Activated CD8-positive, alpha-beta memory T cell treated with anti-CD3 and anti-CD28 coated beads, Interleukin-2, amount 10 ng/mL, durations not matched to agents 7 days and 5 days (primary cell): ENCODE measurements around the gene ADRA2B. TPM values are rescaled to one million over a fixed set of nuclear protein-coding genes. Genes with fewer than 3 reads are reported as not detected.

Experiments
- ATAC-seq: fragments of 150-1000 bp; cut with Tn5 transposase; one replicate; pipeline ENCODE4 v1.10.0; 2021; ENCODE audit warnings: moderate library complexity
- CTCF ChIA-PET: fragments of 350-600 bp; sonication (Branson Sonifier 250); formaldehyde crosslinking; loops from one replicate; lab custom pipeline; 2021; ENCODE audit warnings: antibody characterized with exemption; lab: Charles Lee
- DNase-seq: peaks from one replicate; pipeline ENCODE4 v3.0.0-alpha.2; 2020
- H3K27ac Mint-ChIP-seq: one replicate; pipeline ENCODE4 v1.8.0; 2021; ENCODE audit warnings: mild to moderate bottlenecking, mixed read lengths
- H3K27me3 Mint-ChIP-seq: one replicate; pipeline ENCODE4 v1.8.0; 2021; ENCODE audit warnings: mixed read lengths
- H3K36me3 Mint-ChIP-seq: one replicate; pipeline ENCODE4 v1.8.0; 2021; ENCODE audit warnings: mild to moderate bottlenecking, mixed read lengths
- H3K4me1 Mint-ChIP-seq: one replicate; pipeline ENCODE4 v1.8.0; 2021; ENCODE audit warnings: mixed read lengths
- H3K4me3 Mint-ChIP-seq: one replicate; pipeline ENCODE4 v1.8.0; 2021; ENCODE audit warnings: mild to moderate bottlenecking, moderate library complexity, mixed read lengths
- H3K9me3 Mint-ChIP-seq: one replicate; pipeline ENCODE4 v1.8.0; 2022; ENCODE audit warnings: low read depth, mixed read lengths
- total RNA-seq, 2 experiments: library from RNA; stranded (reverse); gene quantifications; one replicate each; pipeline ENCODE4 v1.2.3, GENCODE V29; 2021

ADRA2B gene
- total RNA-seq, 2 experiments from 2014 or later = 0.09 to 0.15 TPM

- peak overlapping the region; percentile 90 for H3K27ac Mint-ChIP-seq
- peaks cover 64% of the 10 kb centered on the region for H3K4me1 Mint-ChIP-seq
- H3K36me3 Mint-ChIP-seq = peaks cover 7% of the 10 kb centered on the region
- ATAC-seq (peak; percentile 40), DNase-seq (peak; percentile 83)
- CTCF ChIA-PET = interaction anchor here (1.3 to 27.2 kb wide), 2 partner anchors 12 to 18 kb away, joined by 7 to 675 read pairs; partner anchors contain the start of genes ASTL and DUSP2
- H3K9me3 Mint-ChIP-seq = peaks cover 5% of the 10 kb centered on the region
- no peak overlapping the region for H3K4me3 Mint-ChIP-seq
- no peaks in the 10 kb centered on the region for H3K27me3 Mint-ChIP-seq
Measured at GRCh38 chr2:96156011-96156820, 39.8 kb upstream of the ADRA2B start.

- Mint-ChIP-seq H3K27me3 (no peaks in the 10 kb centered on the region), H3K4me1 (peaks cover 61% of the 10 kb centered on the region), H3K9me3 (no peaks in the 10 kb centered on the region), H3K27ac (no peak overlapping the region), H3K4me3 (no peak overlapping the region), H3K36me3 (no peaks in the 10 kb centered on the region)
- ATAC-seq (no peak), DNase-seq (no peak)
- CTCF ChIA-PET = interaction anchor here (20.2 to 27.2 kb wide), 2 partner anchors 10 to 11 kb away, joined by 675 read pairs; partner anchors contain the start of genes ASTL and DUSP2
Measured at GRCh38 chr2:96154506-96155380, 38.4 kb upstream of the ADRA2B start.

- no peak overlapping the region for H3K27ac Mint-ChIP-seq
- peaks cover 57% of the 10 kb centered on the region for H3K4me1 Mint-ChIP-seq
- H3K27me3 Mint-ChIP-seq = no peaks in the 10 kb centered on the region
- H3K36me3 Mint-ChIP-seq = no peaks in the 10 kb centered on the region
- DNase-seq (no peak), ATAC-seq (no peak)
- H3K9me3 Mint-ChIP-seq = no peaks in the 10 kb centered on the region
- H3K4me3 Mint-ChIP-seq = no peak overlapping the region
- CTCF ChIA-PET = interaction anchor here (20.2 to 27.2 kb wide), 2 partner anchors 9 to 12 kb away, joined by 675 read pairs; partner anchors contain the start of genes ASTL and DUSP2
Measured at GRCh38 chr2:96153991-96154431, 37.6 kb upstream of the ADRA2B start.

DNA sequence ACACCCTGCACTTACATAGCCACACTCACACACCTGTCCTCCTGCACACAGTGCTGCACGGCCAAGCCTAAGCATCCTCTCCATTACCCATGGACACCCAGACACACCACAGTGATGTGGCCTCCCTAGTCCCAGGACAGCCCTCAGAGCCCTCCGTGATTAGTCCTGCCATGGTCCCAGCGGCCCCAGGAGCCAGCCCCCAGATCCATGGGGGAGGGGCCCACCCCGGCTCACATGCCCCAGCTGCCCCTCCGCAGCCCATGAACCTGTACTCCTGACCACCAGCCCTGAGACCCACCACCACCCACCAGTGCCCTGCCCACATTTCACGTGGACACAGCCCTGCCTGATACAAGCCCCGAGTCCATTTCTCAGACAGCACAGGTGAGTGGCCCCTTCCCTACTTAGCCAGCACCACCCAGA, 36.9 kb upstream of the ADRA2B start:
- Mint-ChIP-seq H3K4me1 (peaks cover 57% of the 10 kb centered on the region), H3K9me3 (no peaks in the 10 kb centered on the region), H3K36me3 (no peaks in the 10 kb centered on the region), H3K4me3 (no peak overlapping the region), H3K27ac (peak overlapping the region; percentile 26), H3K27me3 (no peaks in the 10 kb centered on the region)
- DNase-seq (no peak), ATAC-seq (no peak)
- CTCF ChIA-PET = interaction anchor here (20.2 to 27.2 kb wide), 2 partner anchors 9 to 13 kb away, joined by 675 read pairs; partner anchors contain the start of genes ASTL and DUSP2

- H3K4me3 Mint-ChIP-seq = no peak overlapping the region
- no peaks in the 10 kb centered on the region for H3K36me3 Mint-ChIP-seq
- CTCF ChIA-PET = interaction anchor here (2.6 to 27.2 kb wide), 3 partner anchors 8 to 13 kb away, joined by 13 to 675 read pairs (median 675); partner anchors contain the start of genes ASTL and DUSP2
- H3K27ac Mint-ChIP-seq = no peak overlapping the region
- ATAC-seq = no peak
- DNase-seq = no peak
- H3K27me3 Mint-ChIP-seq = no peaks in the 10 kb centered on the region
- no peaks in the 10 kb centered on the region for H3K9me3 Mint-ChIP-seq
- peaks cover 57% of the 10 kb centered on the region for H3K4me1 Mint-ChIP-seq
Measured at GRCh38 chr2:96152304-96153161, 36.2 kb upstream of the ADRA2B start.

DNA sequence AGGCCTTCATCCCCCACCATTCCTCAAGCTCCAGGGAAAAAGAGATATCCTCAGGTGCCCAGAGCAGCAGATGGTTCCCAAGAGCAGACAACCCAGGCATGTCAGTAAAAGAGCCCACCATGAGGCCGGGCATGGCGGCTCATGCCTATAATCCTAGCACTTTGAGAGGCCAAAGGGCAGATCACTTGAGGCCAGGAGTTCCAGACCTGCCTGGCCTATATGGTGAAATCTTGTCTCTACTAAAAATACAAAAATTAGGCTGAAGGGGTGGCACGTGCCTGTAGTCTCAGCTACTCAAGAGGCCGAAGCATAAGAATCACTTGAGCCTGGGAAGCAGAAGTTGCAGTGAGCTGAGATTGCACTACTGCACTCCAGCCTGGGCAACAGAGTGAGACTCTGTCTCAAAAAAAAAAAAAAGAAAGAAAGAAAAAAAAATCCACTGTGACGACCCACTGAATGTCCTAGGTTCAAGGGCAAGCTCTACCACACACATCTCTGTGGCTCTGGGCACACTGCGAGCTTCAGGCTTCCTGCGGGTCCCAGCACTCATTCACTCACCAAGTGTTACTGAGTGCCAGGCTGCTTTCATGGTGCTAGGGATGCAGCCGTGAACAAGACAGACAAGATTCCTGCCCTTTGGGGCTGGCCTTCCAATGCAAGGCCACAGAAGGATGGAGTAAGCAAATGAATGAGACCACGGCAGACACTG, 35.4 kb upstream of the ADRA2B start:
- Mint-ChIP-seq H3K4me3 (no peak overlapping the region), H3K27me3 (no peaks in the 10 kb centered on the region), H3K27ac (no peak overlapping the region), H3K4me1 (peaks cover 57% of the 10 kb centered on the region), H3K9me3 (no peaks in the 10 kb centered on the region), H3K36me3 (no peaks in the 10 kb centered on the region)
- CTCF ChIA-PET = interaction anchor here (1.2 to 20.2 kb wide), 3 partner anchors 13 to 35 kb away, joined by 4 to 675 read pairs (median 13); no protein-coding TSS in a partner anchor
- ATAC-seq = no peak
- no peak for DNase-seq

DNA sequence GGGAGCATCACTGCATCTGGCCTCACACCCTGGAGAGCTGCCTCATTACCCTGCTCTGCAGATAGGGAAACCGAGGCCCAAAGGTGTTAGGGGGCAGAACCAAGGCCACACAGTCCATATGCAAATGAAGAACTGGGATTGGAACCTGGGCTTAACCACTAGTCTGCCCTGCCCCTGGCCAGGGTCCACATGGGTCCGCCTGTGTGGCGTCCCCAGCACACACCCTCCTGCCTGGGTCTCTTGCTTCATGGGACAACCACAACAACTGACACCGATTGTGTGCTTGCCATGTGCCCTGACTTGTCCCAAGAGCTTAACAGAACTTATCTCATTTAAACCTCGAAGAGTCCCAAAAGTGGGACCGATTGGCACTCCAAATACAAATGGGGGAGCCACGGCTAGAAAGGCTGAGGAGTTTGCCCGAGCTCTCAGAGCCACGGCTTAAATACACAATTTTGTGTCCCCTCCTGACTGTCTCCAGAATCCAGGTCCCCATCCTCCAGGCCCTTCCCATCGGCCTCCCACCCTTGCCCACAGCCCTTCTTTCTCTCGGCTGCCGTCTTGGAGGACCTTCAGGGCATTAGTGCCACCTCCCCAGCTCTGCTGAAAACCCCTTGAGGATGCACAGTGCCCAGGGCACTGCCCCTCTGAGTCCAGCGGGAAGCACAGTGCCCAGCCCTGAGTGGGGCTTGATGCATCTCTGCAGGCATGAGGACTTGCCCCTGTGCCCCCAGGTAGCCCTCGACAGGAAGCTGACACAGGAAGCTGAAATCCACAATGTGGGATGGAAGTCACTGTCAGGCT, 34.6 kb upstream of the ADRA2B start:
- ATAC-seq (no peak), DNase-seq (no peak)
- Mint-ChIP-seq H3K27me3 (no peaks in the 10 kb centered on the region), H3K4me1 (peaks cover 56% of the 10 kb centered on the region), H3K36me3 (no peaks in the 10 kb centered on the region), H3K4me3 (no peak overlapping the region), H3K9me3 (no peaks in the 10 kb centered on the region), H3K27ac (no peak overlapping the region)
- CTCF ChIA-PET = interaction anchor here (0.6 to 20.2 kb wide), 4 partner anchors 12 to 1441 kb away, joined by 3 to 675 read pairs (median 8); no protein-coding TSS in a partner anchor

DNA sequence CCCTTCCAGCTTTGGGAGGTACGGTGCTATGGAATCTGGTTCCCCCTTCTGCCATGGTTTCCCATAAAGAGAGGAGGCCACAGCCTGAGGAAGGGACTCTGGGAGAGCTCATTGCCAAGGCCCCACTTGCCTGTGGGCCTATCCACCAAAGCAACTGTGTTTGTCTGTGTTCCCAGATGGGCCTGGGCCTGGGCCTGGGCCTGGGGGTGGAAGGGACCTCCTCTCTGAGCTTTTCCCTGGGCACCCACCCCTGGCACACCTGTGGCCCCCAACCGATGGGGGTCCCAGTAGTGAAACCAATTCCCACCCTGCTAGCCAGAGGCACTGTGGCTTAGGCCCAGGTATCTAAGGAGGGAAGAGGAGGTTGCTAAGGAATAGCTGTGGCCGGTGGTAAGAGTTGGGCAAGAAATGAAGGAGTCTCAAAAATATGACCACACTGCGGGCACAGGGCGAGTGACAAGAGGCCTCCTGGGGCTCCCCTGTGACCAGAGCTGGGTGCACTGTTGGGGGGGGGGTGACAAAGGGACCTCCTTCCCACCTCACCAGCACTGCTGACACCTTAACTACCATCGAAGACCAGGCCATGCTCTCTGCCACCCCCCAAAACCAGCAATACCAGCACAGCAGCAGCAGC, 33.8 kb upstream of the ADRA2B start:
- H3K4me1 Mint-ChIP-seq = peaks cover 58% of the 10 kb centered on the region
- H3K27ac Mint-ChIP-seq = no peak overlapping the region
- H3K4me3 Mint-ChIP-seq = no peak overlapping the region
- ATAC-seq (no peak), DNase-seq (peak; percentile 38)
- no peaks in the 10 kb centered on the region for H3K9me3 Mint-ChIP-seq
- H3K27me3 Mint-ChIP-seq = no peaks in the 10 kb centered on the region
- CTCF ChIA-PET = interaction anchor here (0.6 to 20.2 kb wide), 3 partner anchors 11 to 1442 kb away, joined by 3 to 675 read pairs (median 13); no protein-coding TSS in a partner anchor
- H3K36me3 Mint-ChIP-seq = no peaks in the 10 kb centered on the region

- ATAC-seq = peak; percentile 69
- Mint-ChIP-seq H3K36me3 (peaks cover 9% of the 10 kb centered on the region), H3K4me3 (peak overlapping the region; percentile 36), H3K27ac (peak overlapping the region; percentile 85), H3K9me3 (no peaks in the 10 kb centered on the region), H3K4me1 (peaks cover 68% of the 10 kb centered on the region), H3K27me3 (no peaks in the 10 kb centered on the region)
- CTCF ChIA-PET = interaction anchor here (1.2 to 20.2 kb wide), 6 partner anchors 10 to 156 kb away, joined by 3 to 675 read pairs (median 12); partner anchors contain the start of gene ASTL
- DNase-seq = peak; percentile 97
Measured at GRCh38 chr2:96148410-96149217, 32.2 kb upstream of the ADRA2B start.

- CTCF ChIA-PET = interaction anchor here (0.9 to 20.2 kb wide), 7 partner anchors 9 to 155 kb away, joined by 3 to 675 read pairs (median 9); partner anchors contain the start of gene ASTL
- no peaks in the 10 kb centered on the region for H3K9me3 Mint-ChIP-seq
Measured at GRCh38 chr2:96147593-96148201, 31.3 kb upstream of the ADRA2B start.

More at GRCh38 chr2:96147593-96148201, 31.3 kb upstream of the ADRA2B start:
- H3K27ac Mint-ChIP-seq = peak overlapping the region; percentile 91
- H3K4me1 Mint-ChIP-seq = peaks cover 70% of the 10 kb centered on the region
- H3K36me3 Mint-ChIP-seq = peaks cover 13% of the 10 kb centered on the region
- no peaks in the 10 kb centered on the region for H3K27me3 Mint-ChIP-seq
- DNase-seq (peak; percentile 43), ATAC-seq (no peak)
- H3K4me3 Mint-ChIP-seq = no peak overlapping the region
